HG02884 (cell line): ENCODE results near the gene GSC2.

Experiments
- ATAC-seq: cut with Tn5 transposase; IDR thresholded peaks from one replicate; pipeline ENCODE4 v1.9.1; 2021; ENCODE audit warnings: mild to moderate bottlenecking, moderate library complexity; ENCODE audit not compliant: unreplicated experiment

Gene GSC2

GRCh38 chr22:19122143-19122751, 27.8 kb downstream of the GSC2 start, which contains the start of gene DGCR2:
DGCR2 (minus strand) TSS chr22:19122412; CDS start chr22:19122206, 206 bp downstream.
- peak; percentile 74 for ATAC-seq

GRCh38 chr22:19121631-19122142, 28.4 kb downstream of the GSC2 start:
- ATAC-seq, result peak; percentile 22

GRCh38 chr22:19120829-19121630, 29.1 kb downstream of the GSC2 start:
- no peak for ATAC-seq

- ATAC-seq, result no peak
Observed at GRCh38 chr22:19119949-19120348, 30.1 kb downstream of the GSC2 start.

GRCh38 chr22:19118329-19118880, 31.7 kb downstream of the GSC2 start:
- ATAC-seq, result no peak

- ATAC-seq, result no peak
Observed at GRCh38 chr22:19117111-19117512, 33.0 kb downstream of the GSC2 start.

GRCh38 chr22:19115628-19116027, 34.5 kb downstream of the GSC2 start:
- no peak for ATAC-seq

- no peak for ATAC-seq
Observed at GRCh38 chr22:19114984-19115552, 35.0 kb downstream of the GSC2 start.

GRCh38 chr22:19113429-19113828, 36.7 kb downstream of the GSC2 start:
- no peak for ATAC-seq

GRCh38 chr22:19111584-19111983, 38.5 kb downstream of the GSC2 start:
- no peak for ATAC-seq

GRCh38 chr22:19111140-19111539, 39.0 kb downstream of the GSC2 start:
- no peak for ATAC-seq

GRCh38 chr22:19110646-19111045, 39.4 kb downstream of the GSC2 start:
- ATAC-seq, result no peak

GRCh38 chr22:19110064-19110458, 40.0 kb downstream of the GSC2 start:
- no peak for ATAC-seq

- peak; percentile 83 for ATAC-seq
Observed at GRCh38 chr22:19109198-19110063, 40.7 kb downstream of the GSC2 start.

GRCh38 chr22:19108807-19109197, 41.3 kb downstream of the GSC2 start:
- ATAC-seq, result no peak

- no peak for ATAC-seq
Observed at GRCh38 chr22:19107730-19108074, 42.4 kb downstream of the GSC2 start.

- no peak for ATAC-seq
Observed at GRCh38 chr22:19106886-19107729, 43.0 kb downstream of the GSC2 start.

- no peak for ATAC-seq
Observed at GRCh38 chr22:19105867-19106802, 44.0 kb downstream of the GSC2 start.

GRCh38 chr22:19105456-19105855, 44.6 kb downstream of the GSC2 start:
- no peak for ATAC-seq
